Adrenal gland (tissue), 5 donors: ENCODE data around the gene TPRG1L.

Source experiments
- POLR2A ChIP-seq, 2 donors: fragments of 450-650 bp; IDR thresholded peaks; one replicate each; pipeline ENCODE4 v1.6.1; 2017; ENCODE audit warnings: antibody characterized with exemption in 2 of 2, mild to moderate bottlenecking in 2 of 2, moderate library complexity in 1 of 2
- TF ChIP-seq, protein P1 (sequence below), 6 experiments: fragments of 450-650 bp in 4 of 6; fragments of 200-600 bp in 2 of 6; sonication (generic) in 1 of 6; IDR thresholded peaks; 1 replicate in 5 of 6; 2 replicates in 1 of 6; pipeline versions ENCODE4 v1.5.1 to v1.8.0; 2016 to 2021; ENCODE audit warnings: antibody characterized with exemption in 6 of 6, mild to moderate bottlenecking in 2 of 6, moderate library complexity in 1 of 6
- donor health status: DM: no; HTN: no; CAD: no.

DNA sequence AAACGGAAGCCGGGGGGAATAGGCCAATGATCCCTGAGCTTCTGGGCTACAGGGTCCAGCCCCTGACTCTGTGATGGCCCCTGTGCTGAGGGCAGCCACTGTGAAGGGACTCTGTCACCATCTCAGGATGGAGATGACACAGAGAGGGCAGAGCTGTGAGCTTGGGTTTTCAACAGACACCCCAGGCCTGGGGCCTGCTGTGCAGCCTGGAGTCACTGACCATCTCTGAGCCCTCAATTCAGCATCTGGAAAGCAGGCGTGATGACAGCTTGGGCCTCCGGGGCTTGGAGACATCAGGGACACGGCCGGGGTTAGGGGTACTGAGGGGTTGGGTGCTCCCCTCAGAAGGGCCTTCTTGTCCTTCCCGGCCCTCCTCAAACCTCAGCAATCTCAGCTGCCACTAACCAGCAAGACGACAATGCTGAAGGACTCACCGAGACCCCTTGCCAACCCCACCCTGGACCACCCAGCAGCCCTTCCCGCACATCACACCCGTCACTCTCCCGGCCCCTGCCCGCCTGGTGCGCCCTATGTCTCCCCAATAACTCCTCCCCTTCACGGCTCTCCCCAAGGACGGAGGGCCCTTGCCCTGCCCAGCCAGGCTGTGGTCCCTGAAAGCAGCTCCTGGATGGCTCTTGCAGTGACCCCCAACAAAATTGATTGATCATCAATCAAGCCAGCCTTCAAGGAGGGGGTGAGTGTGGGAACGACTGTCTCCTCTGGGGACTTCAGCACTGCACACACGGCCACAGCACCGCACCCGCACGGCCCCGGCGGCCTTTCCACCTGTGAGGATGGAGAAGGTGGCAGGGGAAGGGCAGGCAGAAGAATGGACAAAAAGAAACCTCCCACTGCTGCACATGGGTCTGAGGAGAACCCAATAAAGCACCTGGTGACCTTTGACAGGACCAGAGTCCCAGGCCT is 17.8 kb upstream of the TPRG1L start:
- TF ChIP-seq, protein P1, sequence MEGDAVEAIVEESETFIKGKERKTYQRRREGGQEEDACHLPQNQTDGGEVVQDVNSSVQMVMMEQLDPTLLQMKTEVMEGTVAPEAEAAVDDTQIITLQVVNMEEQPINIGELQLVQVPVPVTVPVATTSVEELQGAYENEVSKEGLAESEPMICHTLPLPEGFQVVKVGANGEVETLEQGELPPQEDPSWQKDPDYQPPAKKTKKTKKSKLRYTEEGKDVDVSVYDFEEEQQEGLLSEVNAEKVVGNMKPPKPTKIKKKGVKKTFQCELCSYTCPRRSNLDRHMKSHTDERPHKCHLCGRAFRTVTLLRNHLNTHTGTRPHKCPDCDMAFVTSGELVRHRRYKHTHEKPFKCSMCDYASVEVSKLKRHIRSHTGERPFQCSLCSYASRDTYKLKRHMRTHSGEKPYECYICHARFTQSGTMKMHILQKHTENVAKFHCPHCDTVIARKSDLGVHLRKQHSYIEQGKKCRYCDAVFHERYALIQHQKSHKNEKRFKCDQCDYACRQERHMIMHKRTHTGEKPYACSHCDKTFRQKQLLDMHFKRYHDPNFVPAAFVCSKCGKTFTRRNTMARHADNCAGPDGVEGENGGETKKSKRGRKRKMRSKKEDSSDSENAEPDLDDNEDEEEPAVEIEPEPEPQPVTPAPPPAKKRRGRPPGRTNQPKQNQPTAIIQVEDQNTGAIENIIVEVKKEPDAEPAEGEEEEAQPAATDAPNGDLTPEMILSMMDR (IDR thresholded peaks at IDR 0.05): no peak
- no peak for TF ChIP-seq POLR2A (IDR thresholded peaks at IDR 0.05)
